GM12878 (cell line): ENCODE measurements around the gene OR2C1. TPM values are rescaled to one million over a fixed set of nuclear protein-coding genes. Genes with fewer than 3 reads are reported as not detected.
A peak's percentile ranks its signal among the peaks of the same experiment; 100 is the strongest.

Experiments used
- ATAC-seq: fragments of 200-7000 bp; cut with Tn5 transposase; 3 replicates; pipeline ENCODE4 v1.9.1; 2020; ENCODE audit warnings: mild to moderate bottlenecking, moderate library complexity
- BruUV-seq: library from RNA; stranded (reverse); fragments of 400-500 nt; replicated peaks from 2 replicates; lab custom pipeline; 2021; lab: Mats Ljungman, UMichigan
- CTCF ChIA-PET: fragments of 300-600 bp; sonication (Branson Sonifier 250); formaldehyde crosslinking; extraction: SDS; loops from one replicate; lab custom pipeline; 2021; ENCODE audit warnings: inconsistent platforms; lab: Yijun Ruan, JAX
- POLR2A ChIA-PET: fragments of 350-600 bp; formaldehyde crosslinking; extraction: SDS; loops from one replicate; lab custom pipeline; 2021; ENCODE audit warnings: inconsistent platforms; lab: Charles Lee
- RAD21 ChIA-PET: fragments of 300-600 bp; sonication (Branson Sonifier 250); formaldehyde crosslinking; loops from one replicate; lab custom pipeline; 2023; ENCODE audit warnings: antibody characterized with exemption; ENCODE audit not compliant: unreplicated experiment; lab: Charles Lee
- SMC1A ChIA-PET: fragments of 300-600 bp; sonication (Branson Sonifier 250); formaldehyde crosslinking; loops from one replicate; lab custom pipeline; 2023; ENCODE audit not compliant: unreplicated experiment, uncharacterized antibody; lab: Charles Lee
- DNase-seq: peaks from one replicate; pipeline ENCODE4 v3.0.0-alpha.2; 2011; ENCODE audit warnings: low read depth, low spot score
- FAIRE-seq: peaks from 3 replicates; lab custom pipeline; 2011; peaks lifted over from hg19 to GRCh38; lab: Jason Lieb, UNC
- H2AFZ ChIP-seq: 2 replicates; pipeline ENCODE4 v1.6.0; 2011; ENCODE audit warnings: low read depth, low read length, control low read depth; ENCODE audit not compliant: control insufficient read depth
- H3K27ac ChIP-seq: 2 replicates; pipeline ENCODE4 v1.5.1; 2011; ENCODE audit warnings: control low read depth; ENCODE audit not compliant: control insufficient read depth, insufficient read depth
- H3K27me3 ChIP-seq, 2 experiments: replicated peaks in 1 of 2; 2 replicates each; pipeline versions ENCODE4 v1.6.0 to v1.6.1; 2011; ENCODE audit warnings: low read length in 1 of 2; ENCODE audit not compliant: control insufficient read depth in 2 of 2, insufficient read depth in 2 of 2
- H3K36me3 ChIP-seq, 2 experiments: 2 replicates each; pipeline ENCODE4 v1.5.1; 2011; ENCODE audit warnings: low read length in 1 of 2; ENCODE audit not compliant: control insufficient read depth in 2 of 2, insufficient read depth in 2 of 2
- H3K4me1 ChIP-seq: 2 replicates; pipeline ENCODE4 v1.6.1; 2011; ENCODE audit warnings: mild to moderate bottlenecking, low read length, moderate library complexity, mixed read lengths; ENCODE audit not compliant: control insufficient read depth, insufficient read depth
- H3K4me2 ChIP-seq: 2 replicates; pipeline ENCODE4 v1.6.0; 2011; ENCODE audit warnings: control low read depth; ENCODE audit not compliant: control insufficient read depth, insufficient read depth
- H3K4me3 ChIP-seq: fragments of 200-600 bp; sonication (generic); 2 replicates; pipeline ENCODE4 v1.5.1; 2016
- H3K79me2 ChIP-seq: 2 replicates; pipeline ENCODE4 v1.6.0; 2011; ENCODE audit warnings: low read length; ENCODE audit not compliant: control insufficient read depth, insufficient read depth
- H3K9ac ChIP-seq: 2 replicates; pipeline ENCODE4 v1.8.0; 2011; ENCODE audit warnings: low read length, control low read depth, mixed read lengths; ENCODE audit not compliant: control insufficient read depth, insufficient read depth
- H3K9me3 ChIP-seq: replicated peaks from 3 replicates; pipeline ENCODE4 v1.5.1; 2011; ENCODE audit warnings: mild to moderate bottlenecking, low read length; ENCODE audit not compliant: control insufficient read depth, insufficient read depth
- H4K20me1 ChIP-seq: 2 replicates; pipeline ENCODE4 v1.6.0; 2011; ENCODE audit not compliant: control insufficient read depth, insufficient read depth
- BCLAF1 ChIP-seq: fragments of 450-650 bp; IDR thresholded peaks from 2 replicates; pipeline ENCODE4 v1.6.1; 2017; ENCODE audit warnings: antibody characterized with exemption, mild to moderate bottlenecking, moderate library complexity
- BMI1 ChIP-seq: fragments of 450-650 bp; IDR thresholded peaks from 2 replicates; pipeline ENCODE4 v1.6.1; 2016; ENCODE audit warnings: mild to moderate bottlenecking, moderate library complexity, borderline replicate concordance
- HDAC2 ChIP-seq: fragments of 200-600 bp; sonication (generic); IDR thresholded peaks from 2 replicates; pipeline ENCODE4 v1.6.1; 2017
- JUNB ChIP-seq: IDR thresholded peaks from 2 replicates; pipeline ENCODE4 v1.6.1; 2016; ENCODE audit warnings: antibody characterized with exemption, mild to moderate bottlenecking
- MYC ChIP-seq: IDR thresholded peaks from 2 replicates; pipeline ENCODE4 v1.6.1; 2011; ENCODE audit warnings: mild to moderate bottlenecking, low read length, moderate library complexity, inconsistent platforms; ENCODE audit not compliant: insufficient read depth, insufficient replicate concordance, insufficient read length, severe bottlenecking
- ZNF274 ChIP-seq: IDR thresholded peaks from one replicate; pipeline ENCODE4 v1.8.0; 2011; ENCODE audit not compliant: insufficient read length, insufficient read depth
- WGBS: methylation state at CpG from one replicate; pipeline ENCODE4 v1.1.6; 2016; ENCODE audit warnings: low lambda C conversion rate; ENCODE audit not compliant: insufficient replicate concordance, insufficient coverage; ENCODE audit errors: missing lambda C conversion rate; 5-methylcytosine and 5-hydroxymethylcytosine counted together
- in situ Hi-C: fragments of 300-500 bp; cut with MboI; formaldehyde crosslinking; loops from 9 replicates; pipeline ENCODE4 v1.14.3; 2018; ENCODE audit warnings: mixed read lengths
- intact Hi-C: fragments of 100-400 bp; cut with micrococcal nuclease; formaldehyde crosslinking; loops from one replicate; pipeline ENCODE4 v1.14.2; 2022; ENCODE audit not compliant: unreplicated experiment
- polyA plus RNA-seq, 11 experiments: library from polyadenylated mRNA; depleted of rRNA in 4 of 11; unstranded in 6 of 11; stranded (reverse) in 5 of 11; fragments of >200 nt; fragmentation: Nextera tagmentation in 4 of 11; fragmentation: Illumina TruSeq in 1 of 11; extraction: Ambion mirVana in 4 of 11; extraction: Trizol in 1 of 11; gene quantifications; 1 replicate in 1 of 11; 2 replicates in 10 of 11; pipeline versions ENCODE4 v1.2.1 to v1.2.3, GENCODE V29; 2011 to 2016; ENCODE audit warnings: inconsistent platforms in 2 of 11, missing spikeins in 2 of 11, low read depth in 1 of 11
- total RNA-seq, 4 experiments: library from RNA; depleted of rRNA in 3 of 4; stranded (reverse); fragments of >200 nt in 3 of 4; fragmentation: Illumina TruSeq in 1 of 4; extraction: Trizol in 1 of 4; gene quantifications; 2 replicates each; pipeline versions ENCODE4 v1.2.1 to v1.2.3, GENCODE V29; 2013 to 2021
- TF ChIP-seq, protein P1 (sequence below): fragments of 450-650 bp; IDR thresholded peaks from 2 replicates; pipeline ENCODE4 v1.6.1; 2016; ENCODE audit warnings: mild to moderate bottlenecking

Gene OR2C1
- total and polyA plus RNA-seq, 10 of the 15 experiments (the other 5 are each of a cell fraction or from before 2014, with no cell fraction given) = 0.05 to 0.21 (median 0.14) TPM; not detected in 5

GRCh38 chr16:3306078-3306477 lies 49.6 kb upstream of the OR2C1 start:
- peak overlapping the region; percentile 91 for H3K4me2 ChIP-seq
- ChIA-PET SMC1A (interaction anchor here (1.2 kb wide), 1 partner anchor 93 kb away, joined by 3 read pairs; no protein-coding TSS in a partner anchor), POLR2A (interaction anchor here (0.5 to 2.7 kb wide), 5 partner anchors 23 to 204 kb away, joined by 3 to 9 read pairs (median 4); partner anchors contain the start of genes ZNF174, ZNF200 and ZNF263), RAD21 (interaction anchor here (0.7 to 0.8 kb wide), 2 partner anchors 23 to 95 kb away, joined by 4 read pairs; partner anchors contain the start of genes ZNF174, ZNF263 and ZSCAN32), CTCF (interaction anchor here (0.9 to 1.9 kb wide), 4 partner anchors 24 to 177 kb away, joined by 3 to 6 read pairs (median 4); no protein-coding TSS in a partner anchor)
- peak overlapping the region; percentile 97 for H2AFZ ChIP-seq
- no peak for FAIRE-seq
- H3K4me3 ChIP-seq = peak overlapping the region; percentile 79
- intact Hi-C loops = no loop called here
- H4K20me1 ChIP-seq = no peaks in the 10 kb centered on the region
- in situ Hi-C loops = no loop called here
- H3K27me3 ChIP-seq = no peaks in the 10 kb centered on the region
- peak overlapping the region; percentile 76 for H3K9ac ChIP-seq
- ATAC-seq = no peak
- H3K4me1 ChIP-seq = peaks cover 6% of the 10 kb centered on the region; the same call in 1 of the 2 replicates
- no peak for DNase-seq
- H3K36me3 ChIP-seq = peaks cover 0 to 6% of the 10 kb centered on the region in 2 experiments; a peak in 1 of 4 replicates
- H3K79me2 ChIP-seq = peaks cover 2% of the 10 kb centered on the region
- WGBS = 71% methylated on average over 11 of the region's 11 CpGs
- TF ChIP-seq, protein P1, sequence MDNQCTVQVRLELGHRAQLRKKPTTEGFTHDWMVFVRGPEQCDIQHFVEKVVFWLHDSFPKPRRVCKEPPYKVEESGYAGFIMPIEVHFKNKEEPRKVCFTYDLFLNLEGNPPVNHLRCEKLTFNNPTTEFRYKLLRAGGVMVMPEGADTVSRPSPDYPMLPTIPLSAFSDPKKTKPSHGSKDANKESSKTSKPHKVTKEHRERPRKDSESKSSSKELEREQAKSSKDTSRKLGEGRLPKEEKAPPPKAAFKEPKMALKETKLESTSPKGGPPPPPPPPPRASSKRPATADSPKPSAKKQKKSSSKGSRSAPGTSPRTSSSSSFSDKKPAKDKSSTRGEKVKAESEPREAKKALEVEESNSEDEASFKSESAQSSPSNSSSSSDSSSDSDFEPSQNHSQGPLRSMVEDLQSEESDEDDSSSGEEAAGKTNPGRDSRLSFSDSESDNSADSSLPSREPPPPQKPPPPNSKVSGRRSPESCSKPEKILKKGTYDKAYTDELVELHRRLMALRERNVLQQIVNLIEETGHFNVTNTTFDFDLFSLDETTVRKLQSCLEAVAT = peak; percentile 76; the same call in 1 of the 2 replicates
- TF ChIP-seq HDAC2 (no peak), JUNB (no peak)
- H3K27ac ChIP-seq = peak overlapping the region; percentile 90
- no TSS peak for BruUV-seq
- H3K9me3 ChIP-seq = peaks cover 43% of the 10 kb centered on the region

DNA sequence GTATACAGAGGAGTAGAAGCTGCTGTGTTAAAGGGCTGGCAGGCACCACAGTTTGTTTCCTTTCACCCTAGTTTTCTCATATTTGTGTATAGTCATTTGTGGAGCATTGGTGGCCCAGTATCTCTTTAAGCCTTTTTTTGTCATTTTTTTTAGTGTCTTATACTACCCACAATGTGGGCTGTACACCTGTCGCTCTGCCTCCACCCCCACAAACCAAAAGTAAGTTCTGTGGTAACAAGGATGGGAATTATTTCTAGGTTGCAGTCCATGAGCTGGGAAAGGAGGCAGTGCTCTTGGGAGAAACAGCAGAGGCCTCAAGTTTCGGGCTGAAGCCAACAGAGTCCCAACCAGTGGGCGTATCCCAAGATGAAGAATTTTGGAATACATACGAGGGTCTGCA lies 44.2 kb upstream of the OR2C1 start:
- H3K4me1 ChIP-seq = no peaks in the 10 kb centered on the region
- SMC1A ChIA-PET = no interaction called here
- FAIRE-seq = no peak
- peaks cover 39% of the 10 kb centered on the region for H3K9me3 ChIP-seq
- CTCF ChIA-PET = no interaction called here
- BruUV-seq = no TSS peak
- H4K20me1 ChIP-seq = no peaks in the 10 kb centered on the region
- POLR2A ChIA-PET = interaction anchor here (0.5 kb wide), 1 partner anchor 203 kb away, joined by 5 read pairs; no protein-coding TSS in a partner anchor
- no peaks in the 10 kb centered on the region for H3K79me2 ChIP-seq
- no peak overlapping the region for H3K27ac ChIP-seq
- in situ Hi-C loops (no loop called here), intact Hi-C loops (no loop called here)
- WGBS = 98% methylated on average over 4 of the region's 4 CpGs
- H3K9ac ChIP-seq = no peak overlapping the region
- no peak overlapping the region for H3K4me3 ChIP-seq
- H3K27me3 ChIP-seq = no peaks in the 10 kb centered on the region
- DNase-seq = no peak
- RAD21 ChIA-PET = no interaction called here
- H3K4me2 ChIP-seq = no peak overlapping the region
- no peak overlapping the region for H2AFZ ChIP-seq
- peaks cover 0 to 16% of the 10 kb centered on the region in 2 experiments; a peak in 2 of 4 replicates for H3K36me3 ChIP-seq
- ATAC-seq = no peak
- TF ChIP-seq BCLAF1 (no peak), MYC (no peak), ZNF274 (no peak), BMI1 (no peak)
